ENCODE measurements around the gene CYP2W1. TPM values are rescaled to one million over a fixed set of nuclear protein-coding genes. Genes with fewer than 3 reads are reported as not detected.
"Not testable (repeated sequence)": the region's sequence is repeated elsewhere in the genome, so short reads cannot be mapped to it uniquely, and the experiment has no call there.

The CYP2W1 gene
- total RNA-seq, 1 donor from 2014 or later: not detected

GRCh38 chr7:1027242-1028043 lies 44.5 kb downstream of the CYP2W1 start:
- DNase-seq (ENCODE audit: low read depth): peak; percentile 39

GRCh38 chr7:1028044-1028770 lies 45.2 kb downstream of the CYP2W1 start:
- peak; percentile 94 for DNase-seq (ENCODE audit: low read depth)

- DNase-seq (ENCODE audit: low read depth): peak; percentile 97
These were observed 46.0 kb downstream of the CYP2W1 start for GRCh38 chr7:1028775-1029636.

GRCh38 chr7:1029637-1030443 lies 46.9 kb downstream of the CYP2W1 start:
- no peak for DNase-seq (ENCODE audit: low read depth)

- no peak for DNase-seq (ENCODE audit: low read depth)
These were observed 47.6 kb downstream of the CYP2W1 start for GRCh38 chr7:1030444-1031070.

- DNase-seq (ENCODE audit: low read depth): no peak
These were observed 48.9 kb downstream of the CYP2W1 start for GRCh38 chr7:1031716-1032455.

- no peak for DNase-seq (ENCODE audit: low read depth)
These were observed 49.7 kb downstream of the CYP2W1 start for GRCh38 chr7:1032536-1033181.

GRCh38 chr7:1033546-1034145 lies 50.7 kb downstream of the CYP2W1 start:
- no peak for DNase-seq (ENCODE audit: low read depth)

- DNase-seq (ENCODE audit: low read depth): not testable (repeated sequence)
These were observed 51.8 kb downstream of the CYP2W1 start for GRCh38 chr7:1034769-1035168.

- not testable (repeated sequence) for DNase-seq (ENCODE audit: low read depth)
These were observed 53.4 kb downstream of the CYP2W1 start for GRCh38 chr7:1036164-1036928.

MicroRNAs encoded within 50 kb of the gene (microRNA counts, 767-probe panel; counts per million panel counts)
- microRNA hsa-miR-339-3p: not detected
- not detected for microRNA hsa-miR-339-5p

Small RNA genes lying within 50 kb of the gene (microRNA-seq; reads per million reads assigned to microRNA genes)
- gene MIR339: 672 reads per million, percentile 75 among the genes with 10 or more reads in this experiment

Other genes with a start within 250 kb of the CYP2W1 start
- gene SUN1, start 150.7 kb upstream of the CYP2W1 start, total RNA-seq: 205 and 236 TPM in 2 replicates
- gene GET4, start 106.6 kb upstream of the CYP2W1 start, total RNA-seq: 47.6 and 57.2 TPM in 2 replicates
- gene ADAP1, start 28.5 kb upstream of the CYP2W1 start, total RNA-seq: 0.56 and 1.6 TPM in 2 replicates
- gene COX19, start 7.6 kb upstream of the CYP2W1 start, total RNA-seq: 11.5 and 14.8 TPM in 2 replicates
- gene GPR146, start 61.4 kb downstream of the CYP2W1 start, total RNA-seq: 2.2 and 3.2 TPM in 2 replicates
- 1.1 and 1.6 TPM in 2 replicates for gene GPER1, start 104.9 kb downstream of the CYP2W1 start, total RNA-seq
- 11.7 and 16.7 TPM in 2 replicates for gene ZFAND2A, start 177.0 kb downstream of the CYP2W1 start, total RNA-seq
- not detected in 2 replicates for gene UNCX, start 249.7 kb downstream of the CYP2W1 start, total RNA-seq

All from myocyte (in vitro differentiated cells).